GM19452 (cell line): ENCODE data around the gene PLD4.

Experiments used
- ATAC-seq: cut with Tn5 transposase; IDR thresholded peaks from one replicate; pipeline ENCODE4 v1.9.1; 2021; ENCODE audit not compliant: unreplicated experiment

Gene PLD4

DNA sequence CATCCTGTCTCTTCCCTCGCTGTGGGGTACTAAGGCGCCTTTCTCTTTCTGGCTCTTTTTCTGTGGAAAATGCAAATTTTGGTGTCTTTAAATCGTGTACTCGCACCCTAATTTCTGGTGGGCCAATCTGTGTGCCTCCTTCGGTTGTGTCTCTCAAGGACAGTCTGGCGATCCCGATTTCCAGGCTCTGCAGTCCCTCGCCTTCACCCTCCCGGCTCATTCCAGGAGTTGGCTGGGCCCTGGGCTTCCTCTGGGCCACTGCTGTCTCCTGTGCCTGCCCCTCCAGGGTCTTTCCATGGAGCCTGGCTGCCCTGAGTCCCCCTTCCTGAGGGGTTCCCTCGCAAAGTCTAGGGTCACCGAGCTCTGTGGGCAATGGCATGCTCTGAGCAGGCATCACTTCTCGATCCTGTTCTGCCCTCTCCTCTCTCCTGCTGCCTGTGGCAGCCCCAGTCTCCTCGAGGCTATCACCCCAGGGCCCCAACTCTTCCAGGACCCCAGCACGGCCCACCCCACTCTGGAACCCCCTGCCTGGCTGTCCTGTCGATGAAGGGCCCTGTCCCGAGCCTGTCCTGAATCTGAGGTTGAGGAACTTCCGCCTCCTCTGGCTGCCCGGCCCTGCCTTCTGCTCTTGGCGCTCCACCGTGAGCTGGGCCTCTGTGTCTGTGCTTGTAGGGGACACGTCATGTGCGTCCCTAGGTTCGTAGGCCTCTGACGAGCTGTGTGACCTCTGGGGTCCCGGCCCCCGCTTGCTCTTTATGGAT is 29.4 kb downstream of the PLD4 start:
- ATAC-seq = no peak

- no peak for ATAC-seq
Measured at GRCh38 chr14:104954746-104955395, 30.2 kb downstream of the PLD4 start.

- no peak for ATAC-seq
Measured at GRCh38 chr14:104955396-104955770, 30.7 kb downstream of the PLD4 start.

DNA sequence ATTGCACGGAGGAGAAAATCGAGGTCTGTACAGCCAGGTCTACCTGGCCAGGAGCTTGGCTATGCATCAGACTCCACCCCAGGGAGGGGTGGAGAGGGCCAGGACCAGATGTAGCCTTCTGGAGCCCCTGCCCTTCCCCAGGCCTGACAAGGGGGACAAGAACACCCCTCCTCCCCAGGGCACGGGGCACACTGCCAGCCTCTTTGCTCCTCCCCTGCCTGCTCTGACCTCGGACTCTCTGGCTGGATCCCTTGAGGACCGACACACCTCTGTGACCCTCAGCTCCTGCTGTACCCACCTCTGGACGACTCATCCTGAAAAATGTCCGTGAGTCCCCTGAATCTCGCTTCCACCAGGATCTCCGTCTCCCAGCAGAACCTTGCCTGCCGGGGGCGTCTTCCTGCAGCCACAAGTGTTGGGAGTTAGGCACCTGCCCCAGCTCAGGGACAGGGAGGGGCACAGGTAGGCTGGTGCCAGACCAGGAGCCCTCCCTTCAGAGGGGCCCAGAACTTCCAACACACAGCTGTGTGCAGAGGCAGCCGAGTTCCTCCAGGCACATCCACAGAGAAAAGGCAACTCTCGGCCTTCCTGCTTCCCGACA is 31.7 kb downstream of the PLD4 start:
- no peak for ATAC-seq

DNA sequence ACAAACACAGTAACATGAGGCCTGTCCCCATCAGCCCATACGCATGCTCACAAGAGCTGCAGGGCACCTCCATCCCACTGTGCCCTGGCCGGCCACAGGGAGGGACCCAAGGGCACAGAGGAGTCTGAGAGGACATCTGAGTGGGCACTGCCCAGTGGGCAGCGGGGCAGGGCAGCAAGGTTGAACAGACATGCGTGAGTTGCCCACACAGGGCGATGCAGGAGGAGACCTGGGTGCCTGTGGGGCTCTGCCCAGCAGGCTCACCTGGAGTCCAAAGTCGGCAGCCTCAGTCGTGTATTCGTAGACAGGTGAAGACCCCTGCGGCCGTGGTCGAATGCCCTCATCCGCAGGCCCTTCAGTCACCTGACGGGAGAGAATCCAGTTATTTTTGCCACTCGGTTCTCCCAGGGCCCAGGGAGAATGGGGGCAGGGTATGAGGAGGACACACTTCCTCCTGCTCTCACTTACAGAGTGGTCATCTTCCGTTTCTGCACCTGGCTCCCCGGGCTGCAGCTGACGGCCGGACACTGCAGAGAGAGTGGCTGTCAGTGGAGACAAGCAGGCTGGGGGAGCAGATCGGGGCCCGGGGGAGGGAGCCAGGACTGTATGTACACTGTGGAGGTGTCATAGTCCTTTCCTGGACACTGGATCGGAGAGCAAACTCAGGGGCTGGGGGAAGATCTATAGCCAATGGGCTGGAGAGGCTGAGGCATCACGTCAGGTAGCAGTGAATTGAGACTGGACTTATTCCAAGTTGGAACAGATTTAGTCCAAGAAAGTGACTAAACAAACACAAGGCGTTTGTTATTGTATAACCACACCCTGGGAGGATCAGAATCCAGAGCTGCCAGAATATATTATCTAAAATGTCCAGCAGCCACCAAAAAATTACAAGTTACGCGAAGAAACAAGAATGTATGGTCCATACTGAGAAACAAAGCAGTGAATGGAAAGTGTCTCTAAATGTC is 32.8 kb downstream of the PLD4 start:
- no peak for ATAC-seq

- no peak for ATAC-seq
Measured at GRCh38 chr14:104964546-104964945, 39.9 kb downstream of the PLD4 start.

DNA sequence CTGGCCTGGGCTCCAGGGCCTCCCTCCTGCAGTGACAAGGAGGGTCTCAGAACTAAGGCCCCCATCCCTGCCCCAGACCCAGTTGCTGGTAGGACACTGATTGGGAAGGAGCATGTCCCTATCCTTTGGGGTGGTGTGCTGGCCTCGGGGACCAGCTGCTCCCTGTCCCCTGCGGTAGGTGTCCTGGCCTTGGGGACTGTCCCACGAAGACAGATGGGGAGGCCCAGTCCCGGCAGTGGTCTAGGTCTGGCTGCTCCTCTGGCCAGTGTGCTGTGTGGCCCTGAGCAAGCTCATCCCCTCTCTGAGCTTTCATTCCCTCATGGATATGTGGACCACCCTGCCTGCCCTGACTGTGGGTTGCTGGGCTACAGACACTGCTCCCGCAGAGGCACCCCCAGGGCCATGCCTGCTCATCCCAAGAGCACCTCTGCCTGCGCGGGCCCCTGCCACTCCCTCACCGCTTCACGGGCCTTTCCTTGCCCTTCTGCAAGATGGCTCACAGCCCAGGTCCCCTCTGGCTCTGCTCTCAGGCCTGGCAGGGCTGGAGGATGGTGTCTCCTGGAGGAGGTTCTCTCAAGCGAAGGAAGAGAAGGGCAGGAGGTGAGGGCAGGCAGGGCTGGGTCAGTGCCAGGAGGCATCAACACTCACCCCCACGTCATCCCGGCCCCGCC is 41.0 kb downstream of the PLD4 start:
- ATAC-seq = no peak

GRCh38 chr14:104966261-104966865 is 41.7 kb downstream of the PLD4 start:
- no peak for ATAC-seq

- ATAC-seq = no peak
Measured at GRCh38 chr14:104966981-104967385, 42.3 kb downstream of the PLD4 start.

DNA sequence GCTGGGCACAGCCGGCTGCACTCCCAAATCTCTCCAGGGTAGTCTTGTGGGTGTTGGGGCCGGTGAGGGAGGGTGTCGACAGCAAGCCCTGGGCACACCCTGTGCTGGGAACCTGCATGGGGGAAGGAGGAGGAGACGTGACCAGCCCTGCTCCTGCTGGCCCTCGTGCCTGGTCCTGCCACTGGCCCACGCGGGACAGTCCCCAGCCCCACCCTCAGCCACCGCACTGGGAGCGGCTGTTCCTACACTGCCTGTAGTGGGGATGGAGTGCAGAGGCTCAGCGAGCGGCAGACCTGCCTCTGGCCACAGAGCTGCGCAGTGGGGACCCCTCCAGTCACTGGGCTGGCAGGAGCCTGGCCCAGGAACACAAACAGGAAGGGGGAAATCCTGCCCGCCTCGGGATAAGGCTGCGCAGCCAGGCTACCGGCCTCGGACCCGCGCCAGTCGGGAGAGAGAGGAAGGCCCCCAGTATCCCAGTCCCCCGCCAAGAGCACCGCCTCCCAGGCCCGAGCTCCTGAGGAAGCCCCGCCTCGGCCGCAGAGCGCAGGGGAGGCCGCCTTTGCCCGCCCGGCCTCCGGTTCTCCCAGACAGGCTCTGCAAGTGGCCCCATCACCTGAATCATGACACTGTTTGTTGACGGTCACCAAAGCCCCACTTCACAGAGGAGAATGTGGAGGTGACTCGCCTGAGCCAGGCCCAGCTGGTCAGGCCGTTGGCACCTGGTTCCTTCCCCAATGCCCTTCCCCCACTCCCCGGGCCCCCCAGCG is 42.9 kb downstream of the PLD4 start:
- no peak for ATAC-seq

- no peak for ATAC-seq
Measured at GRCh38 chr14:104968153-104968527, 43.5 kb downstream of the PLD4 start.

- no peak for ATAC-seq
Measured at GRCh38 chr14:104968541-104969401, 44.1 kb downstream of the PLD4 start.

GRCh38 chr14:104969741-104970230 is 45.1 kb downstream of the PLD4 start:
- no peak for ATAC-seq

DNA sequence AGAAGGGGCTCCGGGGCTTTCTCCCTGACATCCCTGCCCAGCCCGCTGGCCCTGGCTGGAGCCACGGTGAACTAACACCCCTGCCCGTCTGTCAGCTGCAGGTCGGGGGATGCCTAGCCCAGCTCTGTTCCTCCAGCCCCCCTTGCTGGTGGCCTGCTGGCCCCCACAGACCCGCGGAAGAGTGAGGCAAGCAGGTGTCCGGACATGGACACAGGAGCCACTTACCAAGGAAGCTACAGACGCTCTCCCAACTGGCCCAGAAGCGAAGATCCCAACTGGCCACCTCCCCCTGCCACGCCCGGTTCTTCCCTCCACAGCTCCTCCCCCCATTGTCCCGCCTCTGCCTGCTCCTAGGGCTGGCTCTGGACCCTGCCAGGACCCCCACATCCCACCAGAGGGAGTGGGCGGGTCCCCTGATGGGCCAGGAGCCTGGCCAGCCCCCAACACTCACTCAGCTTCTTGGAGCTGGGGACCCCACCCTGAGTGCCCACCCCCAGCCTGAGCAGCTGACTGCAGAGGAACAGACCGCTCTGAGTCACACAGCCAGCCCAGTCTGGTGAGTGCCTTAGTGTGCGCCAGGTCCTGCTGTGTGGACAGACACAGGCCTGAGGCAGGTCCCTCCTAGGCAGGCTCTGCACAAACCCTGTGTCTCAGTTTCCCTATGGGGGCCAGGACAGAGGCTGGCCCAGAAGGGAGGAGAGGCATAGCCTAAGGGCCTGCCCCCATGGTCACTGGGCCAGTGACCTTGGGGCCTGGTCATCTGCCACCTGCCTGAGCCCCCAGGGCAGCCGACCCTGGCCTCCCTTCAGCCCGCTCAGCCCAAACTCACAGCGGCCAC is 45.8 kb downstream of the PLD4 start:
- no peak for ATAC-seq

DNA sequence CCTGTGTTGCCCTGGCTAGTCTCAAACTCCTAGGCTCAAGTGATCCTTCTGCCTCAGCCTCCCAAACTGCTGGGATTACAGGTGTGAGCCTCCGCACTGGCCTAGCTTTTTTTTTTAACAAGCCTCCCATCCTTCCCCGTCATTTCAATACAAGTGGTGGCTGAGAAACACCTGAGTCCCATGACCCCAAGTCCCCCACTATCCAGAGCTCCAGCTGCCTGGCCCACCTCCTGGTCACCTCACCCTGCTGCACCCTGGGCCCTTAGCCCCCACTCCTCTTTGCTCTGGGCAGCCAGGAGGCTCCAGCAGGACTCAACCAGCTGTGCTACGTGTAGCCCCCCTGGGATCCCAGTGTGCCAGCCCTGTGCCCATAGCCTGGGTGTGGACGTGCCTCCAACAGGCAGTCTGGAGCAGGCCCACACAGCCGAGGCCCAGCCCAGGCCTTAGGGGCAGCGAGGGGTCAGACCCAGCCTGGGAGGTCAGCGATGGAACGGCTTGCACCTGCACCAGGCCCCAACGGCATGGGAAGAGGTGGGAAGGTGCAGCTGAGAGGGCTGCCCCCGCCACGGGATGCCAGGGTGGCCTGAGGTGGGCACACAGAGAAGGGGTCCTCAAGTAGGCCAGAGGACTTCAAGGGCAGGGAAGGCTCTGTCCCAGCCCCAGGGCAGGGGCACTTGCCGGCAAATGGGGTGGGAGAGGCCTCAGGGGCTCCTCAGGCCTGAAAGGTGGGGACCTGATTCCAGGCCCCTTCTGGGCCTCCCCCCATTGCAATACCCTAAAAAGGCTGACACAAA is 47.0 kb downstream of the PLD4 start:
- ATAC-seq = no peak

DNA sequence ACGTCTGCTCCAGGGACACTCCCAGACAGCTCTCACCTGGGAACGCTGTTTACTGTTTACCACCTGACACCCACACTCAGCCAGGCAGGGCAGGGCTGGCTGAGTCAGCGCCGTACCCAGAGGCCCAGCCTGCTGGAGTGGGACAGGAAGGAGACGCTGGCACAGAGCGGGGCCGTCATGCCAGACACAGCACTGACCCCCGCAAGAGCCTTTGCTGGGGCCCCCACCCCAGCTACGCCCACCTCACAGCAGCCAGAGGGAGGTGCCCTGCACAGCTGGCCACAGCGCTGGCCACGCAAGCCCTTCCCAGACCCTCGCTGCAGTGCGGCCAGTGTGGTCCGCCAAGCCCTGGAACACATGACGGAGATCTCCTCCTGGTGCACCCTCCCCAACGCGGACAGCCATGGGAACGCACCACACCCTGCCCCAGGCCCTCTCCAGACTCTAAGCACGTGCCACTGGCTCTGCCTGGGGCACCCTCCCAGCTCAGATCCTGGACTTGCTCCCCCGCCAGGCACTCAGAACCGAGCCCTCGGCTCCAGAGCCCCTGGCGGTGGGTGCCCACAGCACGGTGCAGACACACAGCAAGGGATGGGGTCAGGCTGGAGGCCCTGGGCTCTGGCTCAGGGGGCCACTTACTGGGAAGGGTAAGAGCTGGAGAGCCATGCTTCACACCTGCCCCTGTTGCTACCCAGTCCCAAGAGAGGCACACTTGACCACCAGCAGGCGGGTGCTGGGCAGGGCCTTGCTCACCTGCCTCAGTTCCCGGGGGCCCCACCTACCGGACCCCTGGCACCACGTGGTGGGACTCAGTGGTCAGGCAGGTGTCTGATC is 47.8 kb downstream of the PLD4 start:
- ATAC-seq = no peak
